GM19455 (cell line): ENCODE data around the gene MDFI.

Source experiments
- ATAC-seq: cut with Tn5 transposase; IDR thresholded peaks from one replicate; pipeline ENCODE4 v1.9.1; 2021; ENCODE audit not compliant: unreplicated experiment

The MDFI gene

DNA sequence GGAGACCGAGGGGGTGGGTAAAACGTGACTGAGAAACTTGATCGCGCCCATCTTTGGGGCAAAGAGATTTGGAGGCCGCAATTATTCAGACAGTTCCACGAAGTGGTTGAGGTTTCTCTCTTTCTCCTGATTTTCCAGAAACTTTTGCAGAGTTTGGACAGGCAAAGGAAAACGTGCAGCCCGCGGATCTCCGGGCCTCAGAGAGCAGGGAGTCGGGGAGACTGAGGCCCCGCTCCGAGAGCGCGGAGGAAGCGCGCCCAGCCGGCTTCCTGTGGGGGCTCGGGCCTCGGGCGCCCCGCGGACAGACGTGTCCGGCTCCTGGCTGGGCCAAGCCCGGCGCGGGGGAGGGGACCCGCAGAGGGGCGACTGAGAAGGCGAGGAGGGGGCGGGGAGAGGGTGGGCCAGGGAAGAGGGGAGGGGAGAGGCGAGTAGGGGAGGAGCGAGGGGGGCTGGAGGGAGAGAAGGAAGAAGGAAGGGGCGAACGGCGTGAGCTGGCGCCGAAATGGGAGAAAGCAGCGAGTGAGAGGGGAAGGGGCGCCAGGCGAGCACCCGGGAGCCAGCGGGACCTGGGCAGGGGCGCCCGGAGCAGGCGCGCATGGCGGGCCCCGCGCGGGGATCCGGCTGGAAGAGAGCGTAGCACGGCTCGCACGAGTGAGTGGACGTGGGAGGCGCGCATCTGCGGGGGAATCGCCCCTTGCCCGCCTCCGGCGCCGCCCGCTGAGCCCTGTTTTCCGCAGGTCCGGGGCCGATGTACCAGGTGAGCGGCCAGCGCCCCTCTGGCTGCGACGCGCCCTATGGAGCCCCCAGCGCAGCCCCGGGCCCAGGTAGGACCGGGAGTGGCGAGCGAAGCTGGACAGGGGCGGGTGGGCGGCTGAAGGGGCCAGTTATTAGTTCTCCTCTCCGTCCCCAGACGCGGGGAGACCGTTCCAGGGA is at the start of gene MDFI:
MDFI (plus strand) TSS at position 467 of the 933 bp plus-strand sequence; CDS start at position 749, 282 bp downstream.
- no peak for ATAC-seq

- ATAC-seq, result no peak
Measured at GRCh38 chr6:41589223-41589622, 49.0 kb upstream of the MDFI start.

DNA sequence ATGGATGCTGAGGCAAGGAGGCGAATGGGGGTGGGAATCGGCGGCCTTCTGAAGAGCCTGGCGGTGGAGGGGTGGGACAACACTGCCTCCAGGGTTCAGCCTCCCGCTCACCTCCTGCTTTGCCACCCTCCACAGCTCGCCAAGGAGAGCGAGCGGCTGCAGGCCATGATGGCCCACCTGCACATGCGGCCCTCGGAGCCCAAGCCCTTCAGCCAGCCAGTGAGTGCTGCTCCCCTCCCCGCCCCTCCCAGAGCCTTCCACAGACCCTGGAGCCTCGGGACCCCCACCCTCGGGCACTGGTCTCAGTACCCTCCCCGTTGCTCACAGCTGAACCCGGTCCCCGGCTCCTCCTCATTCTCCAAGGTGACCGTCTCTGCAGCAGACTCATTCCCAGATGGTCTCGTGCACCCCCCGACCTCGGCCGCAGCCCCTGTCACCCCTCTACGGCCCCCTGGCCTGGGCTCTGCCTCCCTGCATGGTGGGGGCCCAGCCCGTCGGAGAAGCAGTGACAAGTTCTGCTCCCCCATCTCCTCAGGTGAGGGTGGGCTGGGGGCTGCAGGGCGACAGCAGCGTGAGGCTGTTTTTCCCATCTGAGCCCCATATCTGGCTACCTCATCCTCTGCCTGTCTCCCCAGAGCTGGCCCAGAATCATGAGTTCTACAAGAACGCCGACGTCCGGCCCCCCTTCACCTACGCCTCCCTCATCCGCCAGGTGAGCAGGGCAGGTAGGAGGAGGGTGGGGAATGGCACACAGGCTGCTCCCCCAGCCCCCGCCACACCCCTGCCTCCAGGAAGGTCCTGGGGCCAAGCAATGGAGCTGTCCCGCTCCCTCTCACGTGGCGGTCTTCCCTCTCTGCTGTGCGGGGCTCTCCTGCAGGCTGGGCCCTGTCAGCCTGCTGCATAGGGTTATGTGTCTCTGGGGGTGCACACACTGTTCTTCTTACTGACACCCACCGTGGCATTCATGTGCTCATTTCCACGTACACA is 48.3 kb upstream of the MDFI start:
- ATAC-seq, result no peak

DNA sequence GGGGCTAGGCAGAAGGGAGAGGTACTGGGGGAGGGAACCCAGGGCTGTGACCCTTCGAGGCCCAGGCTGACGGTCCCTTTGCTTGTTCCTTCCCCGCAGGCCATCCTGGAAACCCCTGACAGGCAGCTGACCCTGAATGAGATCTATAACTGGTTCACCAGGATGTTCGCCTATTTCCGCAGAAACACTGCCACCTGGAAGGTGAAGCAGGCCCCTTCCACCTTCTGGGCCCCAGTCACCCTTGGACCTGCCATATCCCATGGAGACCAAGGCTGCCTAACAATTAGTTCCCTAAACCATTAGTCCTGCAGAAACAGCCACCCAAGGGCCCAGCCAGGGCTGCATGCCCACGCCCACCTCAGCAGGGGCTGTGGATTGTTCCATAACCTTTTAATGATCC is 47.1 kb upstream of the MDFI start:
- ATAC-seq, result no peak

- ATAC-seq, result no peak
Measured at GRCh38 chr6:41591859-41592502, 46.3 kb upstream of the MDFI start.

- ATAC-seq, result no peak
Measured at GRCh38 chr6:41593406-41593805, 44.9 kb upstream of the MDFI start.

GRCh38 chr6:41593839-41594238 is 44.4 kb upstream of the MDFI start:
- no peak for ATAC-seq

- ATAC-seq, result no peak
Measured at GRCh38 chr6:41594326-41594725, 43.9 kb upstream of the MDFI start.

- ATAC-seq, result no peak
Measured at GRCh38 chr6:41594766-41595165, 43.5 kb upstream of the MDFI start.

- ATAC-seq, result no peak
Measured at GRCh38 chr6:41595166-41595565, 43.1 kb upstream of the MDFI start.

- no peak for ATAC-seq
Measured at GRCh38 chr6:41596096-41596685, 42.1 kb upstream of the MDFI start.

- no peak for ATAC-seq
Measured at GRCh38 chr6:41596807-41597206, 41.5 kb upstream of the MDFI start.

GRCh38 chr6:41597246-41598000 is 40.8 kb upstream of the MDFI start:
- no peak for ATAC-seq

DNA sequence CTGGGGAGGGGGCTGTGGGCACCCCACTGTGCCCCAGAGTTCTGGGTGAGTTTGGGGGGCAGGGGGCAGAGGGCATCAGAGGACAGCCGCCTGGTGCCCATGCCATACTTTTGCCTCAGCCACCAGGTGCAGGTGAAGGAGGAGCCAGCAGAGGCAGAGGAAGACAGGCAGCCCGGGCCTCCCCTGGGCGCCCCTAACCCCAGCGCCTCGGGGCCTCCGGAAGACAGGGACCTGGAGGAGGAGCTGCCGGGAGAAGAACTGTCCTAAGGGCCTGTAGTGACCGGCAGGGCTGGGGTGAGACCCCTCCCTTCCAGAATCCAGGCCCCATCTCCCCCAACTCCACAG is 39.6 kb upstream of the MDFI start:
- ATAC-seq, result no peak

DNA sequence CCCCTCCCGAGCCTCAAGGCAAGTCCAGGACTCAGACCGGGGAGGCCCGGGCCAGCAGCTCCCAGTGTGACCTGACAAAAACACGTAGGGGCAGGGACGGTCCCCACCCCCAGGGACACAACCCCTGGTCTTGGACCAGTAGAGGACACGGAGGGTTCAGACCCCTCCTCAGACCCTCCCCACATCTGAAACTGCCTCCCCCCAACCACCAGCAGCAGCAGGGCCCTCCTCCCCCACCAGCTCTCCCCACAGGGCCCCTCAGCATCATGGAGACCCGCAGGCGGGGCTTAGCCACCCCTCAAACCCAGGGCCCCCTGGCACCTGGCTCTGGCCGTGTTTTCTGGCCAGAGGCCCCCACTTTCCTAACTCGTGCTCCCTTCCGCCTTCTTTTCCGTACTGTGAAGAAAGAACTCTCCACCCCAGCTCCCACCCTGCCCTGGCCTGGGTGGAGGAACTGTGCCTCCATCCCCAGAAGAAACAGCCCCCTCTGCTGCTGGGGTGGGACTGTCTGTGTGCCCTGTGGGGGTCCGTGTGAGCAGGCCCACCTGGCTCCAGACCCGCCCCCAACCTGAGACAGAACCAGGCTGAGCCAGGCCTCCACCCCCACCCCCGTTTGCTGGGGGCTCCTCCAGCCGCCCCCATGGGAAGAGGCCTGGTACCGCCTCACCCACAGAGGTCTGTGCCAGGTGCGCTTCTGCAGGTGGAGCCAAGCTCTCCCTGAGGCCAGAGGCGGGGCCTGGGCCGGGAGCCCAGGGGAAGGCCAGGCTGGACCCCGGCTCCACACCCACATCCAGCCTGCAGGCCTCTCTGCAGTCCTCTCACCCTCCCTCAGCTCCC is 39.0 kb upstream of the MDFI start:
- no peak for ATAC-seq

- no peak for ATAC-seq
Measured at GRCh38 chr6:41599852-41600445, 38.3 kb upstream of the MDFI start.

DNA sequence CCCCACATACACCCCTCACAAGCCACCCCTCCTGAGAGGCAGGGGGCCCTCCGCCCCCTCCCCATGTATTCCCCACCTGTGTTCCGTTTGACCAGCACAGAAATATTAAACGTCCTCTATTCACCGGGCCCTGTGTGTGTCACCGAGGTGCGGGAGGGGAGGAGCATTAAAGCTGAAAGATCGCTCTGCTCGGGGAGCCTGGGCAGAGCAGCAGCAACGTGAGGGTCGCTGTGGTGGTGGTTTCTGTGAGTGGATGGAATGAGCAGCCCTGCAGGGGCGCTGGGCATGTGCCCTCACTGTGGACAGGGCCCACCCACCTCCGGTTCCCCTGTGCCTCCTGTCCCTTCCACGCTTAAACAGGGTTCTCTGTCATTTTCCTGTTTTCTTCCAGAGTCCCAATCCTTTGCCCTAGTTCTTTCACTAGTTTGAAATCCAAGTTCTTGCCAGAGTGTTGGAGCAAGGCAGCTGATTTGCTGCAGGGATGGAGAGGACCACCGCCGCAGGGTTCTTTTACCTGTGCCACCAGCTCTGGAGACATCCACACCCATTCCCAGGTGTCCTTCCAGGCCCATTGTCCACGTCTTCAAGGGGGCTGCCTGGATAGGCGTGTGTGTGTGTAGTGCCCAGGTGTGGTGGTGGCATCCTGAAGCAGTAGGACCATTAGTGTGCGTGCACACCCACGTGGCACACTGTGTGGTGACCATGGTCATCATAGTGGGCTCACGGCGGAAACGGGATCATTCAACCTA is 37.6 kb upstream of the MDFI start:
- ATAC-seq, result no peak

GRCh38 chr6:41601248-41601549 is 37.1 kb upstream of the MDFI start:
- no peak for ATAC-seq

DNA sequence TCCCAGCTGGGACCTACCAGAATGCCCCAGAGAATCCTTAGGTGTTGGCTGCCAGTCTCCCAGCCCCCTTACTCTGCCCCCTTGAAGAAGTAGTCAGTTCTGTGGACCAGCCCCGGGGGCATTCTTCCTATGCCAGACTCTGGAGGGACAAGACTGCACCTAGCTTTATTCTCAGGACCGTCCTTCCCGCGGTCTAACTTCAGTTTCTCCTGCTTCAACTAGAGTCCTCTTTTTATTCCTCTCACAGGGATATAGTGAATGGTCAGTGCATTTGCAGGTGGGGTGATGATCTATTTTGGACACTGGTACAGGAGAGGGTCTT is 35.9 kb upstream of the MDFI start:
- no peak for ATAC-seq
